Fibroblast of upper back skin (primary cell): ENCODE results near the gene MXRA7.
A peak's percentile ranks its signal among the peaks of the same experiment; 100 is the strongest.
"Not testable (repeated sequence)": the region's sequence is repeated elsewhere in the genome, so short reads cannot be mapped to it uniquely, and the experiment has no call there.

Experiments used
- DNase-seq: peaks from one replicate; pipeline ENCODE4 v3.0.0-alpha.2; 2013

The MXRA7 gene

GRCh38 chr17:76735006-76735405 is 24.2 kb upstream of the MXRA7 start:
- peak; percentile 14 for DNase-seq

DNA sequence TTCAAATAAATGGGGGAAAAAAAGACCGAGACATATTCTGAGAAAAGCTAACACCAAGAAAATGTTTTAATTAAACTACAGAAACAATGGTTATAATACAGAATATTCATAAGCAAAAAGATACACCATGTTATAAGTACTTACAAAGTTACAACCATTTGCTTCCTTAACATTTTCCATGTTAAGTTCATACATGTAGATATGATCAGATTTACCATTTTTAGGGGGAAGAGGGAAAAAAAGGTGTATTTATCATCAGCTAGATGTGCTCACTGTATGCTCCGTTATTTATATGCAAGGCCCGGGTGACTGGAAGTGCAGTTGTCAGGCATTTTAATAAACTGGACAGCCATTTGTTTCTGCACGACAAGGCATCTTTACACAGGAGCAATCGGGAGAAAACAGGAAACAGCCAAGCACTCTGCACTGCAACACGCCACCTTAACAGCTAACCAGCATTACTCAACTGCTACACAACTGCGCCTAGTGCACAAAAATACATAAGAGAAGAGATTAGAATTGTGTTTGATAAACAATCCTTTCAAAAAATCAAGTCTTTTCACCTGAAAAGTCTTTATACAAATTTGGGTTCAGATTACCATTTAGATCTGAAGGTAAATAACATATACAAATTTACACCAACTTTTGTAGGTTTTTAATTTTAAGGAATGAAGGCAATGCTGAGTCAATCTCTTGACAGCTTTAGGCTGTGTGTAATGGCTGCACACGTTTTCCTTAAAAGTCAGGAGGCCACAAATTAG is 23.5 kb upstream of the MXRA7 start:
- DNase-seq = peak; percentile 16

DNA sequence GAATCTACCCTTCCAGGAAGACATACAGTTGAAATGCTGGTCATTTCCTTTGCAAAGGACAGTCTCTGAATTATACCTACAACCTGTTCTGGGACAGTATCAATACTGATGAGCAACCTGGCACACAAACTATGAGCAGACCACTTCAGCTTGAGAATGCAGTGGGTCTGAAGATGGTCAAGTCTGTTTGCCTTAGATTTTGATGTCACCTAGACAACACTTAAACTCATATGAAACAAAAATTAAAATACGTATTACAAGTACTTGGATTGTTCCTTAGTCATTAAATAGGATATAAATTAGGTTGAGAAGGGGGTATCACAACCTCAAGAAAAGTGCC is 22.8 kb upstream of the MXRA7 start:
- no peak for DNase-seq

GRCh38 chr17:76732734-76733617 is 22.2 kb upstream of the MXRA7 start:
- DNase-seq = peak; percentile 19

DNA sequence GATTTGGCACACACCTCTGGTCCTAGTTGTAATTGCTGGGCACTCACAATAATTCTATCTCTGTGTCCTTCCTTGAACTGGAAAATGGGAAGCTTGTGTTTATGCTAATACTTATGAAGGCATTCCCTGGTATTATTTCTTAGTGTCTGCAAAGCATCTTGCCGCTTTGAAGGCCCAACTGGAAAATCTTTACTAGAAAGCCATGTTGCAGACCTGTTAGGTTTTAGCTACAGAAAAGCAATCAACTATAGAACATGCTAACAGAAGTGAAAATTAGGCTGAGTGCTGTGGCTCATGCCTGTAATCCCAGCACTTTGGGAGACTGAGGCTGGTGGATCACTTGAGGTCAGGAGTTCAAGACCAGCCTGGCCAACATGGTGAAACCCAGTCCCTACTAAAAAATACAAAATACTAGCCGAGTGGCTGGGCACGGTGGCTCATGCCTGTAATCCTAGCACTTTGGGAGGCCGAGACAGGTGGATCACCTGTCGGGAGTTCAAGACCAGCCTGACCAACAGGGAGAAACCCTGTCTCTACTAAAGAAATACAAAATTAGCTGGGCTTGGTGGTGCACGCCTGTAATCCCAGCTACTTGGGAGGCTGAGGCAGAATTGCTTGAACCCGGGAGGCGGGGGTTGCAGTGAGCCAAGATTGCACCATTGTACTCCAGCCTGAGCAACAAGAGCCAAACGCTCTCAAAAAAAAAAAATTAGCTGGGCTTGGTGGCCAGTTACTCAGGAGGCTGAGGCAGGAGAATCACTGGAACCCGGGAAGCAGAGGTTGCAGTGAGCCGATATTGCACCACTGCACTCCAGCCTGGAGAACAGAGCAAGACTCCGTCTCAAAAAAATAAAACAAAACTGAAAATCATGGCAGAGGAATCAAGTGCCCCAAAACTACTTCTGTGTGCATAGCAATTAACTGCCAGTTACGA is 21.3 kb upstream of the MXRA7 start:
- DNase-seq = not testable (repeated sequence)

GRCh38 chr17:76727745-76728456 is 17.1 kb upstream of the MXRA7 start:
- no peak for DNase-seq

DNA sequence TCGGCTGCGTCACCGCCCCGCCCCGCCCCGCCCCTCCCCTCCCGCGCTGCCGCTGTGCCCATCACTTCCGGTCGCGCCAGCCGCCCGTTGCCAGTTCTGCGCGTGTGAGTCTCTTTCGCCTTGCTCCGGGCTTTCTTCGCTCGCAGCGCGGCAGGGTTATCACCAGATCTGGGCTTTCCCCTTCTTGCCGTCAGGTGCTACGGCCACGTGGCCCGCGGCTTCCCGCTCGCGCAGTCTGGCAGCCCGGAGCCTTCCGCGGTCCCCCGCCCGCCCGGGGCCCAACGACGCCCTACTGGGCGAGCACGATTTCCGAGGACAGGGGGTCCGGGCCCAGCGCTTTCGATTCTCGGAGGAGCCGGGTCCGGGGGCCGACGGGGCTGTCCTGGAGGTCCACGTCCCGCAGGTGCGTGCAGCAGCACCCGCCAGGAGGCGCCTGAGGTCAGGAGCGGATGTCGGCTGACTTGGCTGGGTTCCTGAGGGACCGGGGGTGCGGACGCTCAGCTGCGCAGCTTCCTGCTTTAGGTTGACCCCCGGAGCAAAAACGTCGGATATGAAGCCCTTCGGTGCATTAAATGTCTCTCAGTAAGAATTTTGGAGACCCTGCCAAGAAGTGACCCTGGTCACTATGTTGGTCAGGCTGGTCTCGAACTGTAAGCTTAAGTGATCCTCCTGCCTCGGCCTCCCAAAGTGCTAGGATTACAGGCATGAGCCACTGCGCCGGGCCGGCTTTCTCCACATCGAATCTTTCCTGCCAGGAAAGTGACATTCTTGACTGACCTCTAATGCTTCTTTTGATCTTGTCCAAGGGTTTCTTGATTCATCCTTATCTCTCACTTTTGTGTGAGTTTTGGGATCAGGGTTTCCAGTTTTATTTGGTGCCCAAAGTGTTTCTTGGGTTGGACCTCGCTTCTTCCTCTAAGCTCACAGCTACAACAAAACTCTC is 16.3 kb upstream of the MXRA7 start, which contains the start of gene METTL23:
TSS of gene METTL23 (plus strand) at position 64 of the 943 bp plus-strand sequence. CDS start 2,872 bp downstream, outside the sequence.
- peak; percentile 75 for DNase-seq

DNA sequence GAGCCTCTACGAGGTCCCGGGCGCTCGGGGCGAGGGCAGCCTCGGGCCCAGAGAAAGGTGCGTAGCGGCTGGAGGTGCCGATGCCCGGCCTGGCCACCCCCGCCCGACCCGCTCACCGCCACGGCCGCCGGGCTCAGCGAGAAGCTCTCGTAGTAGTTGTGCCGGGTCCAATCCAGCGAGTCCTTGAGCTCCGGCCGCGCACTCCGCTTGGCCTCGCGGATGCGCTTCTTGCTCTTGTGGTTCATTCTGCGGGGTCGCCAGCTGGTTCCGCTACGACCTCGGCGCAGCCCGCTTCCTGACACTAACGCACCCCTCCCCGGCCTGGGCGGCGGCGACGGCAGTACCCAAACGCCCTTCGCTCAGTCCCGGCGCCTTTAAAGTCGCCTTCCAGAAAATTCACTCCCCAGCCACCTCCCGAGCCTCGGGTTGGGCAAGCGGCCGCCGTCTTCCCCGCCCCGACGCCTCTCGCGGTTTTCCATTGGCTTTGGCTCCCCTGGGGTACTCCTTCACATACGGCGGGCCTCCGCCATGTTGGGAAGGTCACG is 15.5 kb upstream of the MXRA7 start, which contains the start of gene JMJD6:
TSS of gene JMJD6 (minus strand) at position 376 of the 545 bp plus-strand sequence. CDS start at position 245, 131 bp downstream.
- DNase-seq = peak; percentile 96

- DNase-seq = peak; percentile 25
Observed at GRCh38 chr17:76725580-76726230, 14.9 kb upstream of the MXRA7 start.

- DNase-seq = no peak
Observed at GRCh38 chr17:76723812-76724211, 13.0 kb upstream of the MXRA7 start.

- not testable (repeated sequence) for DNase-seq
Observed at GRCh38 chr17:76722977-76723376, 12.2 kb upstream of the MXRA7 start.

GRCh38 chr17:76722279-76722678 is 11.5 kb upstream of the MXRA7 start:
- no peak for DNase-seq

DNA sequence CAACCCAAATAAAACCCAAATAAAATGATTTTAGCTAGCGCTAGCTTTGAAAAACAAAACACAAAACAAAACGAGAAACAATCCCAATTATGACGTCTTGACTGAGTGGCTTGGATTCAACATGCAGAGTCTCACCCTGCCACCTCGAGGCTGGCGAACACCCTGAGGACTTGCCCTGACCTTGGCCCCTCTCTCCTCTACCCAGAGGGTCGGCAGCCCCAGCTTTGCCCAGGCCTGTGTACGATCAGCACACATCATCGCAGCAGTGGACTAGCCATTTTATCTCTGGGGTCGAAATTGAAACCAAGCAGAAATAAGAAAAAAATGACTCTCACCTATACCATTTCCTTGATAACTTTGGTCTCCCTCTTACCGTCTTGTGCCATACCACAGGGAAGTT is 10.7 kb upstream of the MXRA7 start:
- DNase-seq = no peak

GRCh38 chr17:76720941-76721340 is 10.2 kb upstream of the MXRA7 start:
- no peak for DNase-seq

DNA sequence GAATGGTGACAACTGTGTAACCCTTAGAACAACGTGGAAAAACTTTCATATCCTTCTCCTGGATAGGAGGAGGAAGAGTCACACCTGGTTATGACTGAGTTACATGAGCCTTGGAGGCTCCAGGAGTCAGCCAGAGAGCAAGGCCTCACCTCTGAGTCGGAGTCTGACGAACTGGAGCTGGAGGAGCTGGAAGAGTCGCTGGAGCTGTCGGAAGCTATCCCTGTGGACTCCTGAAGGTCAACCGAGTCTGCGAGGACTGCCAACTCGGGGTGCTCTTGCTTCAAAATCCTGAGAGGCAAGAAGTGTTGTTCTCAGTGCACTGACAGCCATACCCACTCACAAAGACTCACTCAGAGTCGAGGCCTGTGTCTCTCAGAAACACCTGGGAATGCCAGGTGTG is 9.4 kb upstream of the MXRA7 start:
- no peak for DNase-seq

DNA sequence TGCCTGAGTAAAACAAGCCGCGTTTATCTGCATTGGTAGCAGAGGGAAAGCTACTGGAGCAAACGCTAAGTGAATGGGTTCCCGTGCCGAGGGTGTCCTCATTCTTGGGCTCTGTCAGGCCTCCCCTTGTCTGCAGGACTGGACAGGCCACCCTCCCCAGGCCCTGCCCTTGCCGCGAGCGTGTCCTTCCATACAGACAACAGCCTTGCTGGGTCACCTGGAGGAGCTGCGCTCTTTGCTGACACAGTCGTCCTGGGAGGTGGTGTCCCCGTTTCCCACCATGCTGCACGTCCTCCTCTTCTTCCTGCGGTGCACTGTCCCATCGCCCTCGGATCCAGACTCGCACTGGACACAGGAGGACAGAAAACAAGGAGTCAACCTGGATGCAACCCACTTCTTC is 7.8 kb upstream of the MXRA7 start:
- DNase-seq = no peak

- peak; percentile 96 for DNase-seq
Observed at GRCh38 chr17:76716839-76717215, 6.1 kb upstream of the MXRA7 start.

DNA sequence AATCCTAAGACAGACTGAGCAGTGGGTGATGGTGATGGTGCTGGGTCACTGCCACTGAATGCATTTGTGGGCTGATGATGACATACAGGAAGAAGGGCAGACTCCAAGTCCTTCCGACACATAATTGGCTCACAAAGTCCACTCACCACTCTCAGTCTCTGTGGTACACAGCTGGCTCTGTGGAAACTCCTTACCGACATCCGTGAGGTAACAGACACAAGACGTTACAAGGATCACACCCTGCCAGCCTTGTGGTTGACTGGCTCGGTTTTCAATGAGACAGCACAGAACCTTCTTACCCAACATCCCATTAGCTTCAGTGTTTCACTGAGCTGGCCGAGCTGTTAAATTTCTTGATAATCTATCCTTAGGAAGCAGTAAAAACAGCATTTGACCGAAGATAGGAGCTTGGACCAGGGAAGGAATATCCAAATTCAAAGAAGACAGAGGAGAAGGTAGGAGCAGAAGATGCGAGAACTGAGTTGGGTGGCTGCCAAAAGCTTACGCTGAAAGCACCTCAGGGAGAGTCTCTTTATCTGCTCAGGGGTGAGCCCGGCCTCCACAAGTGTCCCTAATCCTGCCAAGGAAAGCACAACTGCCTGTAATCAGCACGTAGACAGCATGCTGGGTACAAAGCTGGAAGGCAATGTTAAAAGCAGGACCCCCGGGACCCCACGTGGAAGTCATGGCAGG is 5.5 kb upstream of the MXRA7 start:
- DNase-seq = peak; percentile 98

DNA sequence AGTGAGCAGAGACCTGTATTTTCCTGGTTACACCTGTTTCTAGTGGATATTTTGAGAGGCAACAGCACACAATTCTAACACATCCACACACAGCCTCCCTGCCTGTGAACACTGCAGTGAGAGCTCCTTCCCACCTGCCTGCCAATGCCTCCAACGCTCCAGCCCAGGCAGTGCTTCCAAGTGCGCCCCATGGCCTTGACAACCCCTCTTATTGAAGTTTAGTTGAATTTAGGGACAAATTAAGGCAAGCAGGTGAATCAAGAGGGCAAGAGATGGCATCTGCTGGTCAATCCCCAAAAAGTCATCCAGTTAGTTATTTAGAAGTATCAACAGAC is 4.7 kb upstream of the MXRA7 start:
- DNase-seq = no peak
